ENCODE results near the gene ING5.
A peak's percentile ranks its signal among the peaks of the same experiment; 100 is the strongest.
"Not testable (repeated sequence)": the region's sequence is repeated elsewhere in the genome, so short reads cannot be mapped to it uniquely, and the experiment has no call there.

ING5 gene

GRCh38 chr2:241739177-241739576 is 37.3 kb downstream of the ING5 start:
- DNase-seq (no peak), ATAC-seq (no peak)

GRCh38 chr2:241739651-241740050 is 37.8 kb downstream of the ING5 start:
- ATAC-seq, result peak; percentile 54
- peak; percentile 72 for DNase-seq

GRCh38 chr2:241741016-241741415 is 39.2 kb downstream of the ING5 start:
- ATAC-seq, result peak; percentile 78
- DNase-seq, result peak; percentile 54

GRCh38 chr2:241742320-241742939 is 40.6 kb downstream of the ING5 start:
- no peak for ATAC-seq
- DNase-seq, result no peak

GRCh38 chr2:241743008-241743407 is 41.2 kb downstream of the ING5 start:
- ATAC-seq, DNase-seq: not testable (repeated sequence)

- no peak for DNase-seq
- no peak for ATAC-seq
These were observed 41.8 kb downstream of the ING5 start for GRCh38 chr2:241743620-241744019.

GRCh38 chr2:241744028-241744754 is 42.4 kb downstream of the ING5 start:
- no peak for ATAC-seq
- no peak for DNase-seq

GRCh38 chr2:241745276-241745675 is 43.4 kb downstream of the ING5 start:
- DNase-seq (no peak), ATAC-seq (no peak)

GRCh38 chr2:241746084-241746483 is 44.2 kb downstream of the ING5 start:
- no peak for ATAC-seq

GRCh38 chr2:241748468-241749256 is 46.8 kb downstream of the ING5 start:
- ATAC-seq, result no peak
- DNase-seq, result no peak

More at GRCh38 chr2:241746084-241746483, 44.2 kb downstream of the ING5 start:
- no peak for DNase-seq

- no peak for DNase-seq
- no peak for ATAC-seq
These were observed 48.4 kb downstream of the ING5 start for GRCh38 chr2:241750076-241750840.

GRCh38 chr2:241751152-241751551 is 49.3 kb downstream of the ING5 start:
- ATAC-seq, result no peak
- DNase-seq, result no peak

- ATAC-seq (no peak), DNase-seq (no peak)
These were observed 49.9 kb downstream of the ING5 start for GRCh38 chr2:241751776-241752175.

- ATAC-seq (no peak), DNase-seq (no peak)
These were observed 50.4 kb downstream of the ING5 start for GRCh38 chr2:241752253-241752652.

- ATAC-seq, result no peak
These were observed 50.9 kb downstream of the ING5 start for GRCh38 chr2:241752689-241753276.

GRCh38 chr2:241753493-241753892 is 51.7 kb downstream of the ING5 start:
- DNase-seq (no peak), ATAC-seq (no peak)

More at GRCh38 chr2:241752689-241753276, 50.9 kb downstream of the ING5 start:
- no peak for DNase-seq

- DNase-seq, result no peak
- ATAC-seq, result no peak
These were observed 52.2 kb downstream of the ING5 start for GRCh38 chr2:241754042-241754441.

GRCh38 chr2:241755166-241755565 is 53.3 kb downstream of the ING5 start:
- ATAC-seq (no peak), DNase-seq (no peak)

GRCh38 chr2:241755777-241756176 is 53.9 kb downstream of the ING5 start:
- DNase-seq (no peak), ATAC-seq (no peak)

GRCh38 chr2:241759067-241759807 is 57.4 kb downstream of the ING5 start:
- DNase-seq, result no peak

GRCh38 chr2:241759893-241760292 is 58.1 kb downstream of the ING5 start:
- not testable (repeated sequence) for DNase-seq, ATAC-seq

More at GRCh38 chr2:241759067-241759807, 57.4 kb downstream of the ING5 start:
- no peak for ATAC-seq
